22Rv1 (cell line): ENCODE measurements around the gene RGR.

ENCODE experiments used
- ZFX ChIP-seq: fragments of 450-650 bp; IDR thresholded peaks from 2 replicates; pipeline ENCODE4 v1.6.1; 2017; ENCODE audit warnings: antibody characterized with exemption, borderline replicate concordance
- TF ChIP-seq, protein P1 (sequence below): fragments of 450-650 bp; IDR thresholded peaks from 2 replicates; pipeline ENCODE4 v1.5.1; 2017; ENCODE audit warnings: mild to moderate bottlenecking

DNA sequence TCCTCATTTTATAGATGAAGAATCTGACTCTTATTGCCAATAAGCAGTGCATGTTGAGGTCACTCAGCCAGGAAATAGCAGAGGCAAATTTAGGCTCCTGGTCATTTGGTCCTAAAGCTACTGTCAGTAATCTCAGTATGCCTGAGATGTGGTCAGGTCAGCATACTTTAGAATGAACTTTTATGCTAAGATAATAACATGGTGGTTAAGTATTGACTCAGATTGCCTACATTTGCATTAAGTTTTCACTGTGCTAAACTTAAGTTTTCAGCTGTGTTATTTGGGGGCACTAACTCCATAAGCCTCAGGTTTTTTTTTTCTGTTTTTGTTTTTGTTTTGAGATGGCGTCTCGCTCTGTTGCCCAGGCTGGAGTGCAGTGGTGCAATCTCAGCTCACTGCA, 47.6 kb downstream of the RGR start:
- TF ChIP-seq, protein P1, sequence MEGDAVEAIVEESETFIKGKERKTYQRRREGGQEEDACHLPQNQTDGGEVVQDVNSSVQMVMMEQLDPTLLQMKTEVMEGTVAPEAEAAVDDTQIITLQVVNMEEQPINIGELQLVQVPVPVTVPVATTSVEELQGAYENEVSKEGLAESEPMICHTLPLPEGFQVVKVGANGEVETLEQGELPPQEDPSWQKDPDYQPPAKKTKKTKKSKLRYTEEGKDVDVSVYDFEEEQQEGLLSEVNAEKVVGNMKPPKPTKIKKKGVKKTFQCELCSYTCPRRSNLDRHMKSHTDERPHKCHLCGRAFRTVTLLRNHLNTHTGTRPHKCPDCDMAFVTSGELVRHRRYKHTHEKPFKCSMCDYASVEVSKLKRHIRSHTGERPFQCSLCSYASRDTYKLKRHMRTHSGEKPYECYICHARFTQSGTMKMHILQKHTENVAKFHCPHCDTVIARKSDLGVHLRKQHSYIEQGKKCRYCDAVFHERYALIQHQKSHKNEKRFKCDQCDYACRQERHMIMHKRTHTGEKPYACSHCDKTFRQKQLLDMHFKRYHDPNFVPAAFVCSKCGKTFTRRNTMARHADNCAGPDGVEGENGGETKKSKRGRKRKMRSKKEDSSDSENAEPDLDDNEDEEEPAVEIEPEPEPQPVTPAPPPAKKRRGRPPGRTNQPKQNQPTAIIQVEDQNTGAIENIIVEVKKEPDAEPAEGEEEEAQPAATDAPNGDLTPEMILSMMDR = no peak
- TF ChIP-seq ZFX = no peak
